CD4-positive, CD25-positive, alpha-beta regulatory T cell (primary cell): ENCODE data around the gene GARNL3. TPM values are rescaled to one million over a fixed set of nuclear protein-coding genes. Genes with fewer than 3 reads are reported as not detected.

Experiments
- ATAC-seq, 2 donors: fragments of 150-1000 bp; cut with Tn5 transposase; one replicate each; pipeline ENCODE4 v1.10.0; 2021; ENCODE audit warnings: low read depth in 2 of 2, moderate number of reproducible peaks in 2 of 2, moderate library complexity in 1 of 2
- DNase-seq, 3 donors: peaks; one replicate each; pipeline versions ENCODE4 v3.0.0 to v3.0.0-alpha.2; 2012 to 2022; ENCODE audit warnings: mixed read lengths in 1 of 3
- H3K27ac ChIP-seq: one replicate; pipeline ENCODE4 v1.7.0; 2013; ENCODE audit warnings: mild to moderate bottlenecking, low read length; ENCODE audit not compliant: insufficient read depth, poor library complexity, severe bottlenecking
- H3K27me3 ChIP-seq: one replicate; pipeline ENCODE4 v1.7.0; 2013; ENCODE audit warnings: low read length; ENCODE audit not compliant: control insufficient read depth, insufficient read depth
- H3K36me3 ChIP-seq: one replicate; pipeline ENCODE4 v1.7.0; 2013; ENCODE audit warnings: mild to moderate bottlenecking, low read length, moderate library complexity; ENCODE audit not compliant: control insufficient read depth, insufficient read depth
- H3K4me1 ChIP-seq: 2 replicates; pipeline ENCODE4 v1.7.0; 2013; ENCODE audit warnings: mild to moderate bottlenecking, low read length; ENCODE audit not compliant: insufficient read depth, control insufficient read depth, poor library complexity, severe bottlenecking
- H3K4me3 ChIP-seq: one replicate; pipeline ENCODE4 v1.7.0; 2013; ENCODE audit warnings: low read depth, mild to moderate bottlenecking, low read length, moderate library complexity
- H3K9me3 ChIP-seq, 2 experiments: 1 replicate in 1 of 2; 2 replicates in 1 of 2; pipeline ENCODE4 v1.7.0; 2013; ENCODE audit warnings: low read length in 2 of 2, mild to moderate bottlenecking in 1 of 2, moderate library complexity in 1 of 2; ENCODE audit not compliant: control insufficient read depth in 2 of 2
- H3K27ac Mint-ChIP-seq, 3 donors: one replicate each; pipeline ENCODE4 v1.8.0; 2020 to 2022; ENCODE audit warnings: mild to moderate bottlenecking in 3 of 3, mixed read lengths in 3 of 3, moderate library complexity in 2 of 3
- H3K27me3 Mint-ChIP-seq: one replicate; pipeline ENCODE4 v1.8.0; 2022; ENCODE audit warnings: mild to moderate bottlenecking, mixed read lengths
- H3K36me3 Mint-ChIP-seq: one replicate; pipeline ENCODE4 v1.8.0; 2020; ENCODE audit warnings: mixed read lengths
- H3K4me1 Mint-ChIP-seq, 4 donors: one replicate each; pipeline ENCODE4 v1.8.0; 2020 to 2022; ENCODE audit warnings: mixed read lengths in 4 of 4, mild to moderate bottlenecking in 1 of 4
- H3K4me3 Mint-ChIP-seq, 4 donors: one replicate each; pipeline ENCODE4 v1.8.0; 2020 to 2022; ENCODE audit warnings: mild to moderate bottlenecking in 4 of 4, mixed read lengths in 4 of 4, moderate library complexity in 3 of 4
- H3K9me3 Mint-ChIP-seq, 7 donors: one replicate each; pipeline ENCODE4 v1.8.0; 2020 to 2022; ENCODE audit warnings: mixed read lengths in 7 of 7, mild to moderate bottlenecking in 3 of 7, moderate library complexity in 2 of 7
- polyA plus RNA-seq, 4 donors: library from polyadenylated mRNA; unstranded; fragments of 300-500 nt; fragmentation: Illumina TruSeq; gene quantifications; one replicate each; pipeline ENCODE4 v1.2.3, GENCODE V29; 2021
- total RNA-seq: library from RNA; stranded (reverse); gene quantifications from one replicate; pipeline ENCODE4 v1.2.3, GENCODE V29; 2022

GARNL3 gene
- total and polyA plus RNA-seq, 5 donors from 2014 or later = 0.69 to 4.3 (median 0.99) TPM; not detected in 2

DNA sequence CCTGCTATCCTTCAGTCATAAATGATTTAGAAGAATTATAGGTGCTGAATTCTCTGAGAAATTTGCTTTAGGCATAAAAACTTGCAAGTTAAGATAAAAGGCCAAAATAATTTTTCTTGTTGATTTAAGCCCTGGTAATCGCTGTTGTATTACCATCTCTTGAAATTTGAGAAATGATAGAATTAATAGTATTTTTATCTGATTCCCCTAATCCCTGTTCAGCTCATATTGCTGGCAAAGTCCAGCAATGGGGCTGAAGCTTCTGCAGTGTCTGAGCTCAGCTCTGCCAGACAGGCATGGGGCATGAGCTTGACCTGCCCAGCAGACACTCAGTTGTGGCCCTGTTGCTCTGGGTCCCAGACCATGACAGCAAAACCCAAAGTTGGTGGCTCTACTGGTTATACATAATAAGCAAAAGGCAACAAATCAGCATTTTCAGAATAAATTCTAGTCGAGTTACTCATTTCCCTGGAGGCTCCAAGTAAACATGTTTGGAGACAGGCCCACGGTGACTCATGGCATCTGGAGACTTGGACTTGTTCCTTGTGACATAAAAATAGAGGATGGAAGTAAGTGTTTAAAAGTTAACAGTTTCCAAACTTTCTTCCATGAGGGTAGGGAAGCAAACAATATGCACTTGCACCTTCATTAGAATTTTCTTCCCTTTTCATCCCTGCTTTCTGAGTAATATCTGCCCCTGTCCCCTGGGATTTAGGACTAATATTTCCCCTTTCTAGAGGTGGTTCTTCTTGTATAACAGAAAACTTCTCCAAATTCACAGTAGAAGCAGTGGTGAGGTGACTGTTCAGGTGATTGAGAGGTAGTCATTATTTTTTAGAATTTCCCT lies 72.2 kb downstream of the GARNL3 start:
- no peaks in the 10 kb centered on the region for H3K4me1 Mint-ChIP-seq
- peaks cover 0 to 2% (median 0%) of the 10 kb centered on the region in 7 donors for H3K9me3 Mint-ChIP-seq
- Histone ChIP-seq H3K9me3 (no peaks in the 10 kb centered on the region), H3K36me3 (no peaks in the 10 kb centered on the region), H3K4me1 (no peaks in the 10 kb centered on the region), H3K27me3 (no peaks in the 10 kb centered on the region), H3K4me3 (no peak overlapping the region), H3K27ac (no peak overlapping the region)
- H3K36me3 Mint-ChIP-seq = peaks cover 9% of the 10 kb centered on the region
- no peak overlapping the region for H3K27ac Mint-ChIP-seq
- no peak overlapping the region for H3K4me3 Mint-ChIP-seq
- peaks cover 6% of the 10 kb centered on the region for H3K27me3 Mint-ChIP-seq
- ATAC-seq (no peak), DNase-seq (no peak)

DNA sequence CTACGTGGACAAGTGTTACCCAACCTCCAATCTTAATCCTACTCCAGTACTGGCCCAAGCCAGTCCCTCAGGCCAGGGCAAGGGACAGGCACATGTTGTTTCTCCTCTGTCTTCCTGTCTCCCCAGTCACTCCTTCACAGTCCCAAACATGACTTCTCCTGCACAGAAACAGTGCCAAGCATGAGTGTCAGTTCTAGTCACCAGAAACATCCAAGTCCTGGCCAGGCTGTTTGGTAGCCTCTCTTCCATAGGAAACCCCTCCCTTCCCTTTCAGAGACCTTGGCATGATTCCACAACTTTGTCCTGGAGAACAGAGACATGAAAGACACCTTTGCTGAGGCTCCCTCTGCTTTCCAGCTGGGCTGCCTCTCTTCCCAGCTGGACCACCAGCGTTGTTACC lies 76.1 kb downstream of the GARNL3 start:
- no peak overlapping the region for H3K27ac Mint-ChIP-seq
- no peak for ATAC-seq
- H3K4me3 Mint-ChIP-seq = no peak overlapping the region

DNA sequence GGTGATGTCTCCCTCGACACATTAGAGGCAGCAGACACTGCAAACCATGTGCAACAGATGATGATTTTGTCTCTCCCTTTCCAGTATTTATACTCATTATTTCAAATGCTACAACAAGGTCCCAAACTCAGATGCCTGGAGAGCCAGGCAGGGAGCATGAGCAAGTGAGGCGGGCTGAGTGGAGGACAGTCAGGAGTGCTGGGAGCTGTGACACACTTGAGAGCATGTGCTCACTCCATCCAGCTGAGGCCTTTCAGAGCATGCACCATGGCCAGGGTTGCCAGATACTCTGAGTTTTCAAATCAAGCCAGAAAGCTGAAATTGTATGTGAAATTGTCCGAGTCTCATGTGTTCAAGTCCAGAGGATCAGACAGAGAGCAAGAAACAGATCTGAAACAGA lies 76.6 kb downstream of the GARNL3 start:
- H3K36me3 Mint-ChIP-seq = peaks cover 9% of the 10 kb centered on the region
- no peaks in the 10 kb centered on the region for H3K27me3 Mint-ChIP-seq
- ATAC-seq = no peak
- H3K27ac ChIP-seq = no peak overlapping the region
- no peaks in the 10 kb centered on the region for H3K36me3 ChIP-seq
- H3K9me3 Mint-ChIP-seq = peaks cover 0 to 2% (median 0%) of the 10 kb centered on the region in 7 donors
- DNase-seq = no peak
- no peaks in the 10 kb centered on the region for H3K27me3 ChIP-seq
- H3K4me1 Mint-ChIP-seq = no peaks in the 10 kb centered on the region
- H3K9me3 ChIP-seq = no peaks in the 10 kb centered on the region
- no peak overlapping the region for H3K4me3 ChIP-seq
- no peak overlapping the region for H3K4me3 Mint-ChIP-seq
- no peaks in the 10 kb centered on the region for H3K4me1 ChIP-seq
- no peak overlapping the region for H3K27ac Mint-ChIP-seq

More for the DNA sequence above, 76.1 kb downstream of the GARNL3 start:
- Histone ChIP-seq H3K4me3 (no peak overlapping the region), H3K9me3 (no peaks in the 10 kb centered on the region), H3K36me3 (no peaks in the 10 kb centered on the region), H3K27me3 (no peaks in the 10 kb centered on the region), H3K4me1 (no peaks in the 10 kb centered on the region), H3K27ac (no peak overlapping the region)
- no peaks in the 10 kb centered on the region for H3K4me1 Mint-ChIP-seq
- peaks cover 9% of the 10 kb centered on the region for H3K36me3 Mint-ChIP-seq
- H3K27me3 Mint-ChIP-seq = no peaks in the 10 kb centered on the region
- H3K9me3 Mint-ChIP-seq = peaks cover 0 to 2% (median 0%) of the 10 kb centered on the region in 7 donors
- no peak for DNase-seq

DNA sequence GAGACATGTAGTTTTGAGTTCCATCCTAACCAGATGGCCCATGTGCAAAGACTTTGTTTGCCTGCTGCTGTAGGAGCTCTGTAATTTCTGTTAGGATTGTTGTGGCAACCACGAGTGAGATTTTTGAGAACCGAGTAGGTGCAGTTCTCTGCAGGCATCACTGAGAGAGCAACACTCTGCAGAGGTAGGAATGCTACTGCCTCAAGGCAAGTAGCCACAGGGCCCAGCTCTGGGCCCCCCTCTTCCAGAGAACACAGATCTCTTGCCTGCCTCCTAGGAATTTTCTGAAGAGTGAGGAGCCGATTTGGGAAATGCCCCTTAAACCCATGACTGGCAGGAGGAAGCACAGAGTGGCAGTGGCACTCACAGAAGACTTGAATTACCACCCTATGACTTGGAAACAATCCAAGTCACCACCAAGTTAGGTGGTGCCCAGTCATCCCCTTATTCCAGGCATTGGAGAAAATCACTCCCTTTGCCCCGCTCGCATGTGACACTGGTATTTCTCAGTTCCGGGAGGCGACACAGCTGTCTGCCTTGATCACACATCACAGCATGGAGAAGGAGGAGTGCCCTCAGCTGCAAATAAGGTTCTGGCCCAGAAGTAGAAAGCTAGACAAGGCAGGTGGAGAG lies 79.9 kb downstream of the GARNL3 start:
- peaks cover 9% of the 10 kb centered on the region for H3K36me3 Mint-ChIP-seq
- H3K9me3 Mint-ChIP-seq = peaks cover 0 to 2% (median 0%) of the 10 kb centered on the region in 7 donors
- no peak overlapping the region for H3K27ac Mint-ChIP-seq
- no peak overlapping the region for H3K4me3 Mint-ChIP-seq
- Histone ChIP-seq H3K4me1 (no peaks in the 10 kb centered on the region), H3K9me3 (no peaks in the 10 kb centered on the region), H3K27ac (no peak overlapping the region), H3K36me3 (no peaks in the 10 kb centered on the region), H3K4me3 (no peak overlapping the region), H3K27me3 (no peaks in the 10 kb centered on the region)
- no peak for ATAC-seq
- no peak for DNase-seq
- H3K27me3 Mint-ChIP-seq = peaks cover 6% of the 10 kb centered on the region
- H3K4me1 Mint-ChIP-seq = no peaks in the 10 kb centered on the region

DNA sequence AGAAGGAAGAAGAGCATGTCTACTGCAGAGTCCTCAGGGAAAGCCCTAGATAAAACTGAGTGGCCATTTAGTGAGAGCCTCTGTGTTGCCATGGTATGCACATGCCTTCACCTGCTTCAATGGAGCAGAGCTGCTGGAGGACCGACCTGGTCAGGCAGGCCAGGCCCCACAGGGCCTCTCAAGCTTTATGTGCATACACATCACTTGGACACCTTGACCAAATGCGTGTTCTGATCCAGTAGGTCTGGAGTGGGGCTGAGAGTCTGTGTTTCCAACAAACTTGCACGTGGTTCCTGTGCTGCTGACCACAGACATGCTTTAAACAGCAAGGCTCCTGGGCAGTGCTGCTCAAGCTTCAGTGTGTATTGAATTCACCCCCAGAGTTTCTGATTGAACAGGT lies 81.0 kb downstream of the GARNL3 start:
- H3K36me3 ChIP-seq = no peaks in the 10 kb centered on the region
- no peak overlapping the region for H3K4me3 Mint-ChIP-seq
- no peaks in the 10 kb centered on the region for H3K4me1 Mint-ChIP-seq
- H3K4me3 ChIP-seq = no peak overlapping the region
- H3K27me3 ChIP-seq = no peaks in the 10 kb centered on the region
- H3K4me1 ChIP-seq = no peaks in the 10 kb centered on the region
- H3K27me3 Mint-ChIP-seq = peaks cover 6% of the 10 kb centered on the region
- DNase-seq (no peak), ATAC-seq (no peak)
- no peak overlapping the region for H3K27ac ChIP-seq
- no peak overlapping the region for H3K27ac Mint-ChIP-seq
- H3K9me3 ChIP-seq = no peaks in the 10 kb centered on the region
- H3K9me3 Mint-ChIP-seq = peaks cover 0 to under 1% (median 0%) of the 10 kb centered on the region in 7 donors
- H3K36me3 Mint-ChIP-seq = peaks cover 3% of the 10 kb centered on the region

DNA sequence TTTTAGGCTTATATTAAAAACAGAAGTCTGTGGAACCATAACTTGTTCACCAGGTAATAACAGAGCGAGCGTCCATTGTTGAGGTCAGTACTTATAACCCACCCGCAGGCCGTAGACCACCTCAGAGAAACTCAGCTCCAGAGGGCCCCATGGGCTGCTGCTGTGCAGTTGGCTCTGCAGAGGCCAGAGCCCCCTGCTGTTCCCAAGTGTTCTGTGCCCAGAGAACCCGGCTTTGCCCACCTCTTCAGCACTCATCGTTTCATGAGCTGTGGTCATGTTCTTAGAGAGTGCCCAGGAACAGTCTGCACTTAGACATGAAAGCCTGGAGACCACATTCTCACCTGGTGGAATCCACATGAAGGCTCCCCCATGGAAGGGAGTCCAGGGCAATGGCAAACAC lies 82.0 kb downstream of the GARNL3 start:
- Histone ChIP-seq H3K4me3 (no peak overlapping the region), H3K27ac (no peak overlapping the region), H3K36me3 (no peaks in the 10 kb centered on the region), H3K4me1 (no peaks in the 10 kb centered on the region), H3K9me3 (no peaks in the 10 kb centered on the region), H3K27me3 (no peaks in the 10 kb centered on the region)
- H3K27me3 Mint-ChIP-seq = peaks cover 6% of the 10 kb centered on the region
- H3K27ac Mint-ChIP-seq = no peak overlapping the region
- DNase-seq (no peak), ATAC-seq (no peak)
- H3K4me1 Mint-ChIP-seq = no peaks in the 10 kb centered on the region
- no peaks in the 10 kb centered on the region for H3K36me3 Mint-ChIP-seq
- no peak overlapping the region for H3K4me3 Mint-ChIP-seq
- no peaks in the 10 kb centered on the region for H3K9me3 Mint-ChIP-seq

DNA sequence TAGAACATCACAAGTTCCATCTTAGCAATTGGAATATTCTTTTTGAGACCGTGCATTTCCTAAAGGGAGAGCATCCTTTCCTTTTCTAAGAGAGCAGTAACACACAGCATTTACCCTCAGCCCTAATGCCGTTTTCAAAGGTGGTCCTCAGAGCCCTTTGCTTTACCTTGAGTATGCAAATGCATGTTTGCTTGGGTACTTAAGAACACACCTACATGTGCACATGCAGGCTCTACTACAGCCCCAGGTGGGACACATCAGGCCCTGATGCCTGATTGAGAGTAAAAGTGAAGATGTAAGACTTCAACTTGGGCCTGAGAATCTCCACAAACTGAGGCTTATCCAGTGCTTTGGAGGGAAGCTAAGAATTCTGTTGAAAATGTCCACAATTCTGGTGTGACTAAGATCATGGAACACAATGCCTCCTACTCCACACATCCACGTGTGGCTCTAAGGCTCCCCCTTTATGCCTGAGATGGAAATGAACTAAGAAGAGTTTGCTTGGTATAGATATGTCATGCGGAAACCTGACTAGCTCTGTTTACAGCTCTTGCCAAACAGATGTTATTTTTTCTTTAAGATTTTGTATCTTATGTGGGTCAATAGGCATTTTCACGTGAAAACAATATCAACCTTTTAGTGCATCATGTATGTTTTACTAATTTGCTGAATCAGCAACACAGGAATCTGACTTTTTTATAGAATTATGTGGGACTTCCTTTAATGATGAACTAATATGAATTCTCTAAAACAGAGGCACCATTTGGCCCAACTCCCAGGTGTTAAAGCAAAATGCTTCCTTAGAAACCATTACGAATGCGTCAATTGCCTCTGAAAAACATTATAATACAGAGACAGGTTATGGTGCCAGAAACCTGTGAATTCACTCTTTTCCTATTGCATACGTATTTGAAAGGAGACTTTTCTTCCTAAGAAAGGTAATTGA lies 83.5 kb downstream of the GARNL3 start:
- Mint-ChIP-seq H3K36me3 (no peaks in the 10 kb centered on the region), H3K27ac (no peak overlapping the region), H3K4me1 (no peaks in the 10 kb centered on the region), H3K9me3 (no peaks in the 10 kb centered on the region), H3K4me3 (no peak overlapping the region), H3K27me3 (peaks cover 12% of the 10 kb centered on the region)
- Histone ChIP-seq H3K9me3 (no peaks in the 10 kb centered on the region), H3K27ac (no peak overlapping the region), H3K36me3 (no peaks in the 10 kb centered on the region), H3K27me3 (no peaks in the 10 kb centered on the region), H3K4me3 (no peak overlapping the region), H3K4me1 (no peaks in the 10 kb centered on the region)
- ATAC-seq (no peak), DNase-seq (no peak)
